Right lobe of liver (tissue), 4 donors: ENCODE results near the gene CLDN15.

Experiments
- CTCF ChIP-seq, 4 donors: fragments of 200-600 bp in 3 of 4; fragments of 450-650 bp in 1 of 4; IDR thresholded peaks; one replicate each; pipeline versions ENCODE4 v1.5.1 to v1.8.0; 2016 to 2022; ENCODE audit warnings: antibody characterized with exemption in 4 of 4, mild to moderate bottlenecking in 2 of 4
- POLR2A ChIP-seq: fragments of 450-650 bp; IDR thresholded peaks from one replicate; pipeline ENCODE4 v1.6.1; 2017; ENCODE audit warnings: antibody characterized with exemption, mild to moderate bottlenecking
- donor health status: DM: no; HTN: no; CAD: no.
- donor health status: DM: no; HTN: no; CAD: no.
- donor health status: DM: no; HTN: yes; CAD: no.

GRCh38 chr7:101237206-101238067, at the start of gene CLDN15:
- TF ChIP-seq POLR2A (peak; percentile 65), CTCF (IDR thresholded peaks at IDR 0.05) (no peak)
